Measurements from ENCODE around the gene MRPS34.

Gene MRPS34

DNA sequence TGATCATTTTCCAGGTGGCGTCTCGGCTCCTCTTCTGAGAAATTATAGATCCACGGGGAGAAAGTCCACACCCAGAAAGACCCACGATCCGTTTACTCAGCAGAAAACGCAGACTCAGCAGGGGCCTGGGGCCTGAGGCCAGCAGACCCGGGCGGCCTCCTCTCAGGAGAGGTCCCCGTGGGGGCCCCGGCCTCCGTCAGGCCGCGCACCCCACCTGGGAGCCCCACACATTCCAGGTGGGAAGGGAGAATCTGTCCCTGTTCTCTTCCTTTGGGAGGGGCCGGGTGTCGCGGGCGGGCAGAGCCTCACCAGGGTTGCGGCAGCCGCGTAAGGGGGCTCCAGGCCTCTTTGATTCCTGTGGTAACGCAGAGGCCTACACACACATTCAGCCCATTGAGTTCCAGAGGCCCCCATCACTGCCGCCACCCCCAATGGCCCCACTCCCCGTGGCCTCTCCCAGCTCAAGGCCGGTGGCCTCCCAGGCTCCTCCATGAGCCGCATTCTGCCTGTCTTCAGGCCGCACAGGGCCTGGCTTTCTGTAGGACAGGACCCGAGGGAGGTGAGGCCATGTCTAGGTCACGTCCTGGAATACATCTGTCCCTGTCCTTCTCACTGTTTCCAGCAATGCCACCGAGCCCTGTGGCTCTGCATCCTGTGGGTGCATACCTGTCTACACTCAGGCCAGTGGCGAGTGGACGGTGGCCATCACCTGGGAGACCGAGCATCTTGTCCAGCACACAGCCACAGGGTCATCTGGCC, 22.2 kb upstream of the MRPS34 start (continued):
- TF ChIP-seq ZNF324 (tag by site-specific recombination; IDR thresholded peaks at IDR 0.05): no peak

GRCh38 chr16:1794221-1794871, 21.4 kb upstream of the MRPS34 start:
- Histone ChIP-seq H3K36me3 (ENCODE audit: control insufficient read depth in 2 of 2, insufficient read depth in 1 of 2, low read length in 2 of 2) (peaks cover 0 to 11% of the 10 kb centered on the region in 2 experiments; a peak in 2 of 3 replicates), H3K27ac (ENCODE audit: extremely low read depth, low read depth, low read length) (no peak overlapping the region), H3K4me1 (ENCODE audit: control insufficient read depth, insufficient read depth, low read length) (no peaks in the 10 kb centered on the region), H3K4me3 (ENCODE audit: low read depth, low read length) (no peak overlapping the region), H3K9me3 (ENCODE audit: control insufficient read depth, insufficient read depth, low read depth, low read length) (no peaks in the 10 kb centered on the region)
- no peak for TF ChIP-seq MYNN (tag by site-specific recombination; IDR thresholded peaks at IDR 0.05; ENCODE audit: borderline replicate concordance)
- no peak for TF ChIP-seq ZNF501 (tag by site-specific recombination; IDR thresholded peaks at IDR 0.05)
- no peak for TF ChIP-seq RBAK (tag by site-specific recombination; IDR thresholded peaks at IDR 0.05)
- no peak for TF ChIP-seq GLIS2 (tag by site-specific recombination; IDR thresholded peaks at IDR 0.05)
- TF ChIP-seq ZNF133 (tag by site-specific recombination; IDR thresholded peaks at IDR 0.05): no peak
- no peak for TF ChIP-seq HOXC10 (CRISPR knock-in tag; IDR thresholded peaks at IDR 0.05)
- no peak for TF ChIP-seq ZNF223 (tag by site-specific recombination; IDR thresholded peaks at IDR 0.05)
- TF ChIP-seq ZSCAN23 (tag by site-specific recombination; IDR thresholded peaks at IDR 0.05): no peak
- TF ChIP-seq ZBTB7A (tag by site-specific recombination; IDR thresholded peaks at IDR 0.05; ENCODE audit: low read depth): no peak
- TF ChIP-seq GFI1B (tag by site-specific recombination; IDR thresholded peaks at IDR 0.05): no peak
- TF ChIP-seq ZSCAN30 (tag by site-specific recombination; IDR thresholded peaks at IDR 0.05): no peak
- no peak for TF ChIP-seq EGR2 (tag by site-specific recombination; IDR thresholded peaks at IDR 0.05; ENCODE audit: low read depth)
- POLR2A ChIA-PET: no interaction called here
- CTCF ChIA-PET: no interaction called here

DNA sequence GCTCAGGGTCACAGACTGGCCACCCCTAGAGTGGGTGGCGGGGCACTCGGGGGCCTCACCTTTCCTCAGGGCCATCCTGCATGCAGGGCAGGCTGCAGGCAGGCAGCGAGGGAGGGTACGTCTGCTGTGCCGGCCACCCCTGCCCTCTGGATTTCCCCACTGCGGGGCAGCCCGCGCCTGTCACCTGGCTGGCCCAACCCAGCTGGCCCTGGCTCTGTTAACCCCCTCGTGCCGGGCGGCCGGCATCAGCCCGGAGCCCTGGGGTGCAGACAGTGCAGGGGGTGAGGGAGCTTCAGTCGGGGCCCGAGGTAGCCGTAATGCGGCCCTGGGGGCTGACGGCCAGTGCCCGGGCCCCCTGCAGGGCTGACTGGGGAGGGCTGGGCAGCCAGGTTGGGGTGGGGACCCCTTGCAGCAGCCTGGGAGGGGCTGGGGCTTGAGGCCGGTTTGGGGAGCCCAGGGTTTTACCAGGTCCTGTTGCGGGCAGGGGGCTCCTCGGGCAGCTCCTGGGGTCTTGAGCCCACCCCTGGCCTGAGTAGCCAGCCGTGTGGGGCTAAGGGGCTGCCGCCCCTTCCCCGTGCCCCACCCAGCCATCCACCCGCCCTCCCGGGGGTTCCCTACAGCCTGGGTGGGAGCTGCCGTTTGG, 20.8 kb upstream of the MRPS34 start, which contains the start of gene IGFALS:
IGFALS (minus strand) TSS at position 128 of the 643 bp plus-strand sequence; CDS start at position 75, 53 bp downstream.
- POLR2A ChIA-PET: interaction anchor here (0.5 to 3.8 kb wide), 3 partner anchors 10 to 27 kb away, joined by 4 to 19 read pairs (median 5); partner anchors contain the start of genes NUBP2 and SPSB3

More for the DNA sequence above, 20.8 kb upstream of the MRPS34 start, which contains the start of gene IGFALS:
- Histone ChIP-seq H3K4me1 (ENCODE audit: control insufficient read depth, insufficient read depth, low read length) (no peaks in the 10 kb centered on the region), H3K9me3 (ENCODE audit: control insufficient read depth, insufficient read depth, low read depth, low read length) (no peaks in the 10 kb centered on the region), H3K4me3 (ENCODE audit: low read depth, low read length) (no peak within 1 kb of the TSS), H3K36me3 (ENCODE audit: control insufficient read depth in 2 of 2, insufficient read depth in 1 of 2, low read length in 2 of 2) (peaks cover 0 to 18% of the 10 kb centered on the region in 2 experiments; a peak in 2 of 3 replicates), H3K27ac (ENCODE audit: extremely low read depth, low read depth, low read length) (no peak within 1 kb of the TSS)
- TF ChIP-seq ZNF280D (tag by site-specific recombination; IDR thresholded peaks at IDR 0.05) (no peak), ZBTB17 (tag by site-specific recombination; IDR thresholded peaks at IDR 0.05) (no peak), ZNF48 (tag by site-specific recombination; IDR thresholded peaks at IDR 0.05) (no peak), ZNF843 (tag by site-specific recombination; IDR thresholded peaks at IDR 0.05) (no peak), BCL11A (tag by site-specific recombination; IDR thresholded peaks at IDR 0.05; ENCODE audit: low read depth) (no peak), ZSCAN16 (tag by site-specific recombination; IDR thresholded peaks at IDR 0.05) (no peak), ZNF132 (tag by site-specific recombination; IDR thresholded peaks at IDR 0.05; ENCODE audit: borderline replicate concordance) (no peak), ZNF555 (tag by site-specific recombination; conservative IDR thresholded peaks at IDR 0.05) (no peak), ZNF302 (tag by site-specific recombination; IDR thresholded peaks at IDR 0.05; ENCODE audit: low read depth) (no peak)
- CTCF ChIA-PET: interaction anchor here (0.6 kb wide), 1 partner anchor 158 kb away, joined by 3 read pairs; no protein-coding TSS in a partner anchor
